Common myeloid progenitor, CD34-positive (primary cell): ENCODE data around the gene KRTAP24-1. TPM values are rescaled to one million over a fixed set of nuclear protein-coding genes. Genes with fewer than 3 reads are reported as not detected.

Experiments used
- CTCF ChIA-PET: fragments of 350-600 bp; sonication (Branson Sonifier 250); formaldehyde crosslinking; loops from one replicate; lab custom pipeline; 2021; ENCODE audit warnings: antibody characterized with exemption; lab: Charles Lee
- POLR2A ChIA-PET: fragments of 350-600 bp; sonication (Branson Sonifier 250); formaldehyde crosslinking; loops from one replicate; lab custom pipeline; 2021; ENCODE audit warnings: antibody characterized with exemption; lab: Charles Lee
- DNase-seq, 3 donors: peaks; one replicate each; pipeline versions ENCODE4 v3.0.0 to v3.0.0-alpha.2; 2013
- H3K27ac ChIP-seq, 2 experiments: 1 replicate in 1 of 2; 2 replicates in 1 of 2; pipeline ENCODE4 v1.7.0; 2013; ENCODE audit warnings: inconsistent platforms in 2 of 2, low read length in 2 of 2, mild to moderate bottlenecking in 2 of 2, low read depth in 1 of 2, moderate library complexity in 1 of 2; ENCODE audit not compliant: severe bottlenecking in 2 of 2, insufficient read depth in 1 of 2, poor library complexity in 1 of 2
- H3K27me3 ChIP-seq, 5 experiments: replicated peaks in 2 of 5; 1 replicate in 3 of 5; 2 replicates in 2 of 5; pipeline versions ENCODE4 v1.6.1 to v1.7.0; 2013; ENCODE audit warnings: low read length in 4 of 5, mild to moderate bottlenecking in 2 of 5, moderate library complexity in 2 of 5, inconsistent platforms in 1 of 5; ENCODE audit not compliant: insufficient read depth in 5 of 5, control insufficient read depth in 4 of 5
- H3K36me3 ChIP-seq, 4 experiments: 1 replicate in 2 of 4; 2 replicates in 2 of 4; pipeline versions ENCODE4 v1.6.1 to v1.7.0; 2013; ENCODE audit warnings: low read length in 3 of 4, control low read depth in 1 of 4, mild to moderate bottlenecking in 1 of 4; ENCODE audit not compliant: control insufficient read depth in 4 of 4, insufficient read depth in 4 of 4
- H3K4me1 ChIP-seq, 4 experiments: 1 replicate in 3 of 4; 2 replicates in 1 of 4; pipeline versions ENCODE4 v1.6.1 to v1.7.1; 2013; ENCODE audit warnings: low read length in 3 of 4, mild to moderate bottlenecking in 3 of 4, control low read depth in 1 of 4, inconsistent platforms in 1 of 4, moderate library complexity in 1 of 4; ENCODE audit not compliant: control insufficient read depth in 4 of 4, insufficient read depth in 4 of 4; ENCODE audit errors: control extremely low read depth in 1 of 4
- H3K4me3 ChIP-seq, 7 experiments: 1 replicate in 4 of 7; 2 replicates in 3 of 7; pipeline versions ENCODE4 v1.5.1 to v1.7.0; 2013; ENCODE audit warnings: mild to moderate bottlenecking in 7 of 7, low read length in 6 of 7, moderate library complexity in 6 of 7, inconsistent platforms in 2 of 7, low read depth in 2 of 7, control low read depth in 1 of 7; ENCODE audit not compliant: insufficient read depth in 4 of 7, control insufficient read depth in 1 of 7; ENCODE audit errors: extremely low read depth in 1 of 7
- H3K9me3 ChIP-seq, 5 experiments: 1 replicate in 4 of 5; 2 replicates in 1 of 5; pipeline versions ENCODE4 v1.6.1 to v1.7.1; 2013; ENCODE audit warnings: low read length in 4 of 5, mild to moderate bottlenecking in 2 of 5, inconsistent platforms in 1 of 5, low read depth in 1 of 5, moderate library complexity in 1 of 5; ENCODE audit not compliant: control insufficient read depth in 4 of 5, insufficient read depth in 2 of 5; ENCODE audit errors: control extremely low read depth in 1 of 5
- WGBS: methylation state at CpG from one replicate; pipeline ENCODE4 v1.1.5; 2013; ENCODE audit not compliant: insufficient coverage; 5-methylcytosine and 5-hydroxymethylcytosine counted together
- polyA plus RNA-seq: library from polyadenylated mRNA; unstranded; fragments of 120-200 nt; gene quantifications from one replicate; pipeline ENCODE4 v1.2.1, GENCODE V29; 2013

Gene KRTAP24-1
- not detected for polyA plus RNA-seq

- WGBS = 59% methylated on average over 2 of the region's 3 CpGs
- no peaks in the 10 kb centered on the region for H3K4me1 ChIP-seq
- H3K27ac ChIP-seq = no peak within 1 kb of the TSS
- ChIA-PET POLR2A (no interaction called here), CTCF (no interaction called here)
- no peaks in the 10 kb centered on the region for H3K36me3 ChIP-seq
- H3K4me3 ChIP-seq = no peak within 1 kb of the TSS
- H3K27me3 ChIP-seq = peaks cover 0 to 2% (median 0%) of the 10 kb centered on the region in 5 experiments
- no peaks in the 10 kb centered on the region for H3K9me3 ChIP-seq
- DNase-seq = no peak
Observed at GRCh38 chr21:30282850-30283249, at the start of gene KRTAP24-1. TSS of gene KRTAP24-1 (minus strand) at chr21:30282950. CDS start at chr21:30282932, 18 bp downstream.

- no peaks in the 10 kb centered on the region for H3K36me3 ChIP-seq
- WGBS = 89% methylated on average over 3 of the region's 4 CpGs
- no peaks in the 10 kb centered on the region for H3K9me3 ChIP-seq
- H3K27me3 ChIP-seq = no peaks in the 10 kb centered on the region
- no peak overlapping the region for H3K4me3 ChIP-seq
- ChIA-PET CTCF (interaction anchor here (0.7 to 1.0 kb wide), 2 partner anchors 10 to 789 kb away, joined by 3 read pairs; no protein-coding TSS in a partner anchor), POLR2A (no interaction called here)
- H3K4me1 ChIP-seq = no peaks in the 10 kb centered on the region
- no peak overlapping the region for H3K27ac ChIP-seq
- no peak for DNase-seq
Observed at GRCh38 chr21:30329203-30329875, 46.6 kb upstream of the KRTAP24-1 start.

- Histone ChIP-seq H3K4me1 (no peaks in the 10 kb centered on the region), H3K36me3 (no peaks in the 10 kb centered on the region), H3K9me3 (no peaks in the 10 kb centered on the region), H3K27ac (no peak overlapping the region), H3K27me3 (no peaks in the 10 kb centered on the region), H3K4me3 (no peak overlapping the region)
- CTCF ChIA-PET = no interaction called here
- DNase-seq = no peak
- POLR2A ChIA-PET = no interaction called here
Observed at GRCh38 chr21:30326390-30326789, 43.6 kb upstream of the KRTAP24-1 start.

- Histone ChIP-seq H3K4me1 (no peaks in the 10 kb centered on the region), H3K36me3 (no peaks in the 10 kb centered on the region), H3K4me3 (no peak within 1 kb of the TSS), H3K9me3 (no peaks in the 10 kb centered on the region), H3K27me3 (no peaks in the 10 kb centered on the region), H3K27ac (no peak within 1 kb of the TSS)
- POLR2A ChIA-PET = no interaction called here
- WGBS = 100% methylated on average over 2 of the region's 2 CpGs
- DNase-seq = no peak
- CTCF ChIA-PET = no interaction called here
Observed at GRCh38 chr21:30320215-30320614, 37.5 kb upstream of the KRTAP24-1 start, which contains the start of gene KRTAP26-1. TSS of gene KRTAP26-1 (minus strand) at chr21:30320315. CDS start at chr21:30320035, 280 bp downstream.

GRCh38 chr21:30315701-30316100 lies 33.0 kb upstream of the KRTAP24-1 start:
- Histone ChIP-seq H3K27me3 (no peaks in the 10 kb centered on the region), H3K36me3 (no peaks in the 10 kb centered on the region), H3K27ac (no peak overlapping the region), H3K4me1 (no peaks in the 10 kb centered on the region), H3K9me3 (no peaks in the 10 kb centered on the region), H3K4me3 (no peak overlapping the region)
- no peak for DNase-seq
- CTCF ChIA-PET = no interaction called here
- WGBS = no CpG with 5 or more reads among the region's 2 CpGs
- POLR2A ChIA-PET = no interaction called here

GRCh38 chr21:30306884-30307283 lies 24.1 kb upstream of the KRTAP24-1 start:
- Histone ChIP-seq H3K4me3 (no peak overlapping the region), H3K4me1 (no peaks in the 10 kb centered on the region), H3K27me3 (no peaks in the 10 kb centered on the region), H3K27ac (no peak overlapping the region), H3K36me3 (no peaks in the 10 kb centered on the region), H3K9me3 (no peaks in the 10 kb centered on the region)
- no peak for DNase-seq
- POLR2A ChIA-PET = no interaction called here
- WGBS = 78% methylated on average over 2 of the region's 2 CpGs
- CTCF ChIA-PET = no interaction called here

- Histone ChIP-seq H3K4me1 (no peaks in the 10 kb centered on the region), H3K27me3 (no peaks in the 10 kb centered on the region), H3K36me3 (no peaks in the 10 kb centered on the region), H3K4me3 (no peak overlapping the region), H3K9me3 (no peaks in the 10 kb centered on the region), H3K27ac (no peak overlapping the region)
- POLR2A ChIA-PET = no interaction called here
- no CpG with 5 or more reads among the region's 1 CpG for WGBS
- CTCF ChIA-PET = no interaction called here
- no peak for DNase-seq
Observed at GRCh38 chr21:30305136-30305535, 22.4 kb upstream of the KRTAP24-1 start.
